Measurements from ENCODE around the gene RAD51B. TPM values are rescaled to one million over a fixed set of nuclear protein-coding genes. Genes with fewer than 3 reads are reported as not detected.

The RAD51B gene
- total and polyA plus RNA-seq, 8 donors, result 10.8 to 18.3 (median 14.1) TPM

DNA sequence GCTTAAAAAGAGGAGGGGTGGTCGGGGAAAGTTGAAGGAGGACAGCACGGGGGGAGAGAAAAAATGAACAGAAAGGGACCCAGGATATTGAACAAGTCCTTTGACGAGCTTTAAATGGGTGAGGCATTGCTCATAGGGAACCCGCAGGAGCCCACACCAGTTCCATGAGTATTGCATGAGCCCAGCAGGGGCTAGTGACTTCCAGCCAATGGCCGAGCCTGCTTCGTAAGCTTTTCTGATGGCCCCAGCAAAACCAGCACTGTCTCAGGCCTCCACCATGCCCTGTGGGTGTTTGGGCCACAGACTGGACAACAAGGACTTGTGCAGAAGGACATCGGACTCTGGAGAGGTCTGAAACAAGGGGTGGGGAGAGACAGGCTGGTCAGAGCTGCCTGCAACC is 863.7 kb downstream of the RAD51B start:
- H3K36me3 ChIP-seq, result no peaks in the 10 kb centered on the region
- peaks cover 19 to 70% of the 10 kb centered on the region in 2 donors for H3K4me1 ChIP-seq
- no peak overlapping the region for H3K4me3 ChIP-seq
- DNase-seq (no peak), ATAC-seq (no peak)
- TF ChIP-seq, protein P1, sequence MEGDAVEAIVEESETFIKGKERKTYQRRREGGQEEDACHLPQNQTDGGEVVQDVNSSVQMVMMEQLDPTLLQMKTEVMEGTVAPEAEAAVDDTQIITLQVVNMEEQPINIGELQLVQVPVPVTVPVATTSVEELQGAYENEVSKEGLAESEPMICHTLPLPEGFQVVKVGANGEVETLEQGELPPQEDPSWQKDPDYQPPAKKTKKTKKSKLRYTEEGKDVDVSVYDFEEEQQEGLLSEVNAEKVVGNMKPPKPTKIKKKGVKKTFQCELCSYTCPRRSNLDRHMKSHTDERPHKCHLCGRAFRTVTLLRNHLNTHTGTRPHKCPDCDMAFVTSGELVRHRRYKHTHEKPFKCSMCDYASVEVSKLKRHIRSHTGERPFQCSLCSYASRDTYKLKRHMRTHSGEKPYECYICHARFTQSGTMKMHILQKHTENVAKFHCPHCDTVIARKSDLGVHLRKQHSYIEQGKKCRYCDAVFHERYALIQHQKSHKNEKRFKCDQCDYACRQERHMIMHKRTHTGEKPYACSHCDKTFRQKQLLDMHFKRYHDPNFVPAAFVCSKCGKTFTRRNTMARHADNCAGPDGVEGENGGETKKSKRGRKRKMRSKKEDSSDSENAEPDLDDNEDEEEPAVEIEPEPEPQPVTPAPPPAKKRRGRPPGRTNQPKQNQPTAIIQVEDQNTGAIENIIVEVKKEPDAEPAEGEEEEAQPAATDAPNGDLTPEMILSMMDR (IDR thresholded peaks at IDR 0.05), result no peak
- intact Hi-C loops (cut with DNase I), result loop anchor here in 1 of 2 donors (10.0 kb wide), 1 partner anchor 101 kb away; no protein-coding TSS in a partner anchor
- H3K27ac ChIP-seq, result peak overlapping the region; percentile 83 to 97
- no peaks in the 10 kb centered on the region for H3K27me3 ChIP-seq
- H3K9me3 ChIP-seq, result no peaks in the 10 kb centered on the region

DNA sequence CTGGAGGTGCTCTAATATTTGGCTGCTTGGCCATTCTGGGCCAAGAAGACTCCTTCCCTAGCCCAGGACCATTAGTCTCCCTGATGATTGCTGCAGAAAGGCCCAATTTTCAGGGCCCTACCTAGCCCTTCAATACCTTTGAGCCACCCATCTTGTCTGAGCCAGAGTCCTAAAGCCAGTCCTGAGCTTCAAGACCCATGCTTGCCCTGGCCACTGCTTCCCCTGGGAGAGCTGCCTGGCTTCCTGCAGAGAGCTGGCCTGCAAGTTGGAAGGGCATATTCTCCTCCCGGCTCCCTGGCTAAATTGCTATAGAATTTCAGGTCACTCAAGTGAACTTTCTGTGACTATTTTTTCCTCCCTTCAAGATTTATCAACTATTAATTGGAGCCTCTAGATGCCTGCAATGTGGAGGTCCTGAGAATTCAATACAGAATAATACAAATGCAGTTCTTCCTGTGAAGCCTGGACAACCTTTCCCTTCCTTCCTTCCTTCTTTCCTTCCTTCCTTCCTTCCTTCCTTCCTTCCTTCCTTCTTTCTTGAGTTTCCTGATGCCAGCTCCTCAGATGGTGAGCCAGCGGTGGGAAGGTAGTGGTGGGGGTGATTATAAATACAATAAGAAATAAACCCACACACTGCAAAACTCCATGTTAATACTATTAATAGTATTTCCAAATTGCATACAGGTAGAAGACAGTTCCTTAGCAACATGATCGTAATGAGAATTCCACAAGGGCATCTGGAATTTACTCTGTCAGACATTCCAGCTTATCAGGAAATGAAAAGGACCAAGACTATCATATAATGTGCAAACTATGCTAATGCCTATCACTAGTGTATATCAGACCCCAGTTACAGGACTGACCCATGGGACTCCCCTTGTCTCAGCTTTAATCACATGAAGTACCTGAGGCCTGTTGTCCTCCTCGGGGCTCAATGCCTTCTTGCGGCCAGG is 865.2 kb downstream of the RAD51B start:
- DNase-seq (no peak), ATAC-seq (no peak)
- TF ChIP-seq, protein P1 (IDR thresholded peaks at IDR 0.05), result no peak
- Histone ChIP-seq H3K4me1 (peaks cover 24 to 76% of the 10 kb centered on the region in 2 donors), H3K27me3 (no peaks in the 10 kb centered on the region), H3K36me3 (no peaks in the 10 kb centered on the region), H3K9me3 (no peaks in the 10 kb centered on the region), H3K27ac (peak overlapping the region; percentile 40 to 97), H3K4me3 (no peak overlapping the region)
- intact Hi-C loops (cut with DNase I), result loop anchor here in 1 of 2 donors (10.0 kb wide), 1 partner anchor 100 kb away; no protein-coding TSS in a partner anchor

DNA sequence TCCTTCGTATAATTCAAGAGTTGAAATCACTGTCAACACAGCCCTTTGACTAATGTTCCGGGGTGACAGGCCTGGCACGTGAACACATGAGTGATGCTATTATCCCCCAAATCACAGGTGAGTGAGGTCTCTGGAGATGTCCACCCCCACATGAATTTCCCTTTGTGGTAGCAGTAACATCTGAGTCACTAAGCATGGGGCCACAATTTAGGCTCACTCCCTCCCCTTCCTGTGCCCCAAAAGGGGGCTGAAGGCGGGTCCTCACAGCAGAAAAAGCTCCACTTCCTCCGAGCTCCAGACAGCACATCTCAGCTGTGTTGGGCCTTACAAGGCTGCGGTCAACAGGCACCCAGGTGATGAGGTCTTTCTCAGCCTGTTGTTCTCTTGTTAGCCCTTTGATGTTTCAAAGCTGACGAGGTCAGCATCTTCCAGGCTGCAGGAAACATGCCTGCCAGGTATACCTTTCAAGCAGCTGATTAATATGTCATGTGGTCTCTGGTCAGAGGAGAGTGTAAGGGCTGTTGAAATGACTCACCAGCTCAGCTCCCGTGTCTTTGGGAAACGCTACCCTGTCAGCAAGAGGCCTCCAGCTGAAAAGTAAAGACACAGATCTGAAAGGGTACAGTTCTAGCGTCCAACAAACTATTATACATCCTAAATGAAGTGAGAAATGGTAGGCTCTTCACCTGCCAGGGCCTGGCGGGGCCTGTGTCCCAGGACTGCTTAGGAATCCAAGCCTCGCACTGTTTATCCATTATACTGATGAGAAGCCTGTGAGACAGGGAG is 866.0 kb downstream of the RAD51B start:
- TF ChIP-seq, protein P1 (IDR thresholded peaks at IDR 0.05), result no peak
- H3K27me3 ChIP-seq, result no peaks in the 10 kb centered on the region
- peaks cover 22 to 68% of the 10 kb centered on the region in 2 donors for H3K4me1 ChIP-seq
- DNase-seq (no peak), ATAC-seq (peak; percentile 84)
- H3K4me3 ChIP-seq, result no peak overlapping the region
- no peaks in the 10 kb centered on the region for H3K36me3 ChIP-seq
- H3K27ac ChIP-seq, result peak overlapping the region; percentile 40 to 97
- intact Hi-C loops (cut with DNase I), result loop anchor here in 1 of 2 donors (10.0 kb wide), 1 partner anchor 99 kb away; no protein-coding TSS in a partner anchor
- H3K9me3 ChIP-seq, result no peaks in the 10 kb centered on the region

DNA sequence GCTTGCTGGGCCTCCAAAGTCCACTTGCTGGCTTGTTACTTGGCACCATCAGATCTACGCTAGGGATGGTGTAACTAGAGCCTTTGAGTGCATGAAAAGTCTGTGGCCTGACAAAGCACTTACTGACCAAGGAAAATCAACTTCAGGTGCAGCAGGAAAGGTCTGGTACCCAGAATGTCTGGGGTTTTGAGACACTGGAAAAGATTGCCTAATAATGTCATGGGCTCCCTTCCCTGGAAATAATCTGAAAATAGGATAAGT is 866.6 kb downstream of the RAD51B start:
- DNase-seq, result no peak
- Histone ChIP-seq H3K9me3 (no peaks in the 10 kb centered on the region), H3K4me1 (peaks cover 21 to 62% of the 10 kb centered on the region in 2 donors), H3K27ac (peak overlapping the region; percentile 40 to 97), H3K27me3 (no peaks in the 10 kb centered on the region), H3K36me3 (no peaks in the 10 kb centered on the region), H3K4me3 (no peak overlapping the region)
- no peak for ATAC-seq
- intact Hi-C loops (cut with DNase I), result loop anchor here in 1 of 2 donors (10.0 kb wide), 1 partner anchor 99 kb away; no protein-coding TSS in a partner anchor
- TF ChIP-seq, protein P1 (IDR thresholded peaks at IDR 0.05), result no peak

All from left lung (tissue), 10 donors.